ENCODE measurements around the gene CCNT1.
"Not testable (repeated sequence)": the region's sequence is repeated elsewhere in the genome, so short reads cannot be mapped to it uniquely, and the experiment has no call there.

The CCNT1 gene

DNA sequence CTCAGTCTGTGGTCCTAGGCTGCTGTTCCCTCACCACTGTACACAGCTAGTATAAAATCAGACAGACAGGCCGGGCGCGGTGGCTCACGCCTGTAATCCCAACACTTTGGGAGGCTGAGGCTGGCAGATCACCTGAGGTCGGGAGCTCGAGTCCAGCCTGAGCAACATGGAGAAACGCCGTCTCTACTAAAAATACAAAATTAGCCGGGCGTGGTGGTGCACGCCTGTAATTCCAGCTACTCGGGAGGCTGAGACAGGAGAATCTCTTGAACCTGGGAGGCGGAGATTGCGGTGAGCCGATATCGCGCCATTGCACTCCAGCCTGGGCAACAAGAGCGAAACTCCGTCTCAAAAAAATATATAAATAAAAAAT lies 34.0 kb downstream of the CCNT1 start:
- H3K4me3 Mint-ChIP-seq, result peak overlapping the region; percentile 99
- peaks cover 13% of the 10 kb centered on the region for H3K36me3 Mint-ChIP-seq
- H3K4me1 Mint-ChIP-seq (ENCODE audit: low read depth), result peaks cover 38% of the 10 kb centered on the region
- peak overlapping the region; percentile 97 for H3K27ac Mint-ChIP-seq
- not testable (repeated sequence) for H3K9me3 Mint-ChIP-seq (ENCODE audit: low read depth); H3K27me3 Mint-ChIP-seq

DNA sequence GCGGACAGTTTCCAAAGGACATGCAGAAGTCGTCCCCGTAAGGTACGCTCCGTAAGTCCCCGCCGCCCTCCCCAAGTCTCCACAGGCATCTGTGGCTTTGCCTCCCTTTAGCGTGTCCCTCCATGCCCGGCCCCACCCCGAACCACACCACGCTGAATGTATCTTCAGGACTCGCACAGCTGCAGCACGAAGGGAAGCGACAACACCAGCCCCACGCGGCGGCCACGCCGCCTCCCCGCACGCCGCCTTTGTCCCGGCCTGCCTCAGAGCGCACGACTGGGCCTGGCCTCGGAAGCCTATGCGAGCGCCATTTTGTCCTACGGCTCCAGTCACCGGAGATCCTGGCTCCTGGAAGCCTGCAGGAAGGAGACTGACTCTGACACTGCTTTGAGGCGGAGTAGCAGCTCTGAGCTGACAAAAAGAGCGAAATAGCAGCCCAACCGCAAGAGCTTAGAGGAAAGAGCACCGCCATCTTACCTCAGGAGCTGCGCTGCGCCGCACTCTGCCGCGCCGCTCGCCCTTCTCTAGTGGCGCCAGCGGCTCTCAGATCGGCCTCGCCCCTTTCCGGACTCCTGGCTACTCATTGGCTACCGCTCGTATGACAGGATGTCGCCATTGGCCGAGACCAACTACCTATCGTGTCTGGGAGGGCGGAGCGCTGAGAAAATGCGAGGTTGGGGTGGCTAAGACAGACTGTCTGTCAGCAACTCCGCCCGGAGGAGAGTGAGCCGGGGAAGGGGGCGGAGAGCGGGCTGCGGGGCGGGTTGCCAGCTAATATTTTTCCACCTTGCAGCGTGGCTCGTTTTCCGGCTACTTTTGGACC lies 34.6 kb downstream of the CCNT1 start, which contains the start of gene KANSL2:
TSS of gene KANSL2 (minus strand) at position 529 of the 823 bp plus-strand sequence. CDS start 606 bp downstream, outside the sequence.
- Mint-ChIP-seq H3K4me1 (ENCODE audit: low read depth) (peaks cover 43% of the 10 kb centered on the region), H3K27me3 (no peaks in the 10 kb centered on the region)

DNA sequence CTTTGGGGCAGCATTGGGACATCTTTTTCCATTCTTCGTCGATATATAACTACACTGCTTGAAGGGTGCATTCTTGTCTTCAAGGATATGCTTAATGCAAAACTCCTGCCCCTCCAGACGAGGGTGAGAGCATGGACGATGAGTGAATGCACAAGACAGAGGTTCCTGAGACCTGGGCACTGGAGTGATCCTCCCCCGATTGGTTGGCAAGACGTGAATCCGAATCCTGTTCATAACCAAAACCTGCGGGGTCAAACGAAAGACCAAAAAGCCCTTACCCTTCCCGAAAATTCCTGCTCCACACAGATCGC lies 35.2 kb downstream of the CCNT1 start:
- Mint-ChIP-seq H3K4me1 (ENCODE audit: low read depth) (peaks cover 43% of the 10 kb centered on the region), H3K27me3 (no peaks in the 10 kb centered on the region), H3K36me3 (peaks cover 13% of the 10 kb centered on the region), H3K4me3 (peak overlapping the region; percentile 99), H3K9me3 (ENCODE audit: low read depth) (no peaks in the 10 kb centered on the region), H3K27ac (peak overlapping the region; percentile 97)

More for the DNA sequence above, 34.6 kb downstream of the CCNT1 start, which contains the start of gene KANSL2:
- peak within 1 kb of the TSS; percentile 99 for H3K4me3 Mint-ChIP-seq
- no peaks in the 10 kb centered on the region for H3K9me3 Mint-ChIP-seq (ENCODE audit: low read depth)
- peak within 1 kb of the TSS; percentile 97 for H3K27ac Mint-ChIP-seq
- peaks cover 13% of the 10 kb centered on the region for H3K36me3 Mint-ChIP-seq

DNA sequence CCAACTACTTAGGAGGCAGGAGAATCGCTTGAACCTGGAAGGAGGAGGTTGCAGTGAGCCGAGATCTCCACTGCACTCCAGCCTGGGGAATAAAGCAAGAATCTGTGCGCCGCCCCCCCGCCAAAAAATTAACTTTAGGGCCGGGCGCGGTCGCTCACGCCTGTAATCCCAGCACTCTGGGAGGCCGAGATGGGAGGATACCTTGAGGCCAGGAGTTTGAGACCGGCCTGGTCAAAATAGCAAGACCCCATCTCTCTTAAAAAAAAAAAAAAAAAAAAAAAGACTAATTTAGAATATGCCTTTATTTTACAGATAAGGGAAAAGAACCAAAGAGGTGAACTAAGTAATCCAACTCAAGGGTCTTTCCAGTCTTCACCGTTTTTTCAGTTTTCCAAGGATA lies 35.6 kb downstream of the CCNT1 start:
- Mint-ChIP-seq H3K4me3 (peak overlapping the region; percentile 99), H3K27me3 (no peaks in the 10 kb centered on the region), H3K4me1 (ENCODE audit: low read depth) (peaks cover 45% of the 10 kb centered on the region), H3K27ac (peak overlapping the region; percentile 97), H3K36me3 (peaks cover 13% of the 10 kb centered on the region), H3K9me3 (ENCODE audit: low read depth) (no peaks in the 10 kb centered on the region)

DNA sequence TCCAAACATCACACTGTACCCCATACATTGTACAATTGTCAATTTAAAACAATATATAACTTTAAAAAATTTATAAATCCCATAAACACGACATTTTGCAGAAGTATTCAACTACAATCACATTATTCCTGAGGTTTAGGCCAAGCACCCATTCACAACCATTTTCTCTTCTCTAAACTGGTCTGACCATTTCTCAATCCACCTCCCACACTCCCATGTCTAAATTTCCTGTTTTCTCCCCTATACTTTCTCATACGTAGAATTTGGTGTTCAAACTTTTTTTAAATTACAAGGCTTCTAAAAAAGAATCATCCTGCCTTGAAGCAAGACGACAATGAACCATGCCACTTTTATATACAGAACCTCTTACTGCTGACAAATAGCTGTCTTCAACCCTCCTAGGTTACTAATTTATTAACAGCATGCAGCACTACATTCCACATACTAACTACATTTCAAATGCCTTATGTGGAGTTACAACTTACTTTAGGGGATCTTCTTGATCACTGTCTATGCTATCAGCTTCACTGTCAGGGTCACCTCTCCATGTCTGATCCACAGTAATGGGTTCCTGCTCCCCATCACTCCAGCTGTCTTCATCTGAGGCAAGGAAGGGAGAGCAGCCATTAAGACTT lies 37.8 kb downstream of the CCNT1 start:
- H3K27me3 Mint-ChIP-seq, result no peaks in the 10 kb centered on the region
- no peaks in the 10 kb centered on the region for H3K9me3 Mint-ChIP-seq (ENCODE audit: low read depth)
- H3K4me3 Mint-ChIP-seq, result peak overlapping the region; percentile 88
- H3K4me1 Mint-ChIP-seq (ENCODE audit: low read depth), result peaks cover 51% of the 10 kb centered on the region
- H3K36me3 Mint-ChIP-seq, result peaks cover 13% of the 10 kb centered on the region
- H3K27ac Mint-ChIP-seq, result peak overlapping the region; percentile 83

DNA sequence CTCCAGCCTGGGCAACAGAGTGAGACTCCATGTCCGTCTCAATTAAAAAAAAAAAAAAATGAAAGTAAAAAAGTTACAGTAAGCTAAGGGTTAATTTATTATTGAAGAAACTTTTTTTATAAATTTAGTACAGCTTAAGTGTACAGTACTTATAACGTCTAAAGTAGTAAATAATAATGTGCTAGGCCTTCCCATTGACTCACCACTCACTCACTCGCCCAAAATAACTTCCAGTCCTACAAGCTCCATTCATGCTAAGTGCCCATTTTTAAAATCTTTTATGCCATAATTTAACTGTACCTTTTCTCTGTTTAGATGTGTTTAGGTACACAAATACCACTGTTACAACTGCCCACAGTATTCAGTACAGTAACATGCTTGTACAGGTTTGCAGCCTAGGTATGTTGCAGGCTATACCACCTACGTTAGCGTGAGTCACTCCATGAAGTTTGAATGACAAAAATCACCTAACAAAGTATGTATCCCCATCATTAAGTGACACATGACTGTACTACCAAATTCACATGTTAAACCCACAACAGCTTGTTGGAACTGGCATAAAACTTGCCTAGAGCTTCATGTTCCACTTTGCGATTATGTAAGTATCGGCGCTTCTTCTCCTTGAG lies 45.2 kb downstream of the CCNT1 start:
- H3K36me3 Mint-ChIP-seq, result peaks cover 6% of the 10 kb centered on the region
- H3K27me3 Mint-ChIP-seq, result no peaks in the 10 kb centered on the region
- no peak overlapping the region for H3K4me3 Mint-ChIP-seq
- H3K4me1 Mint-ChIP-seq (ENCODE audit: low read depth), result peaks cover 17% of the 10 kb centered on the region
- no peak overlapping the region for H3K27ac Mint-ChIP-seq
- no peaks in the 10 kb centered on the region for H3K9me3 Mint-ChIP-seq (ENCODE audit: low read depth)

DNA sequence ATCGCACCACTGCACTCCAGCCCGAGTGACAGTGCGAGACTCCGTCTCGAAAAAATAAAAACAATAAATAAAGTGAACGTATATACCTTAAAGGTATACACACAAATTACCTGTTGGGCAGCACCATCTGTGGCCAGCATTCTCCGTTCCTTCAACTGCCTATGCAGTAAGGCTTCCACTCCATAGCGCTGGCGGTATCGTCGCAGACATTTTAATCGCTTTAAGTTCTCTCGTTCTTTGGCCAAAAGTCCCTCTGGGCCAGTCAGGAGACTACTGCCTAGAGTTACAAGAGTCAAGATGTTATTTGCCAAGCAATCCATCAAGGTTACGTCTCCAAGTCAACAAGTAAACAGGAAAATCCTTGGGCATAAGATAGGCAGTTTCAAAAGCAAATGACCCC lies 47.5 kb downstream of the CCNT1 start:
- no peak overlapping the region for H3K27ac Mint-ChIP-seq
- H3K27me3 Mint-ChIP-seq, result no peaks in the 10 kb centered on the region
- H3K36me3 Mint-ChIP-seq, result peaks cover 6% of the 10 kb centered on the region
- no peaks in the 10 kb centered on the region for H3K9me3 Mint-ChIP-seq (ENCODE audit: low read depth)
- no peak overlapping the region for H3K4me3 Mint-ChIP-seq
- peaks cover 10% of the 10 kb centered on the region for H3K4me1 Mint-ChIP-seq (ENCODE audit: low read depth)

DNA sequence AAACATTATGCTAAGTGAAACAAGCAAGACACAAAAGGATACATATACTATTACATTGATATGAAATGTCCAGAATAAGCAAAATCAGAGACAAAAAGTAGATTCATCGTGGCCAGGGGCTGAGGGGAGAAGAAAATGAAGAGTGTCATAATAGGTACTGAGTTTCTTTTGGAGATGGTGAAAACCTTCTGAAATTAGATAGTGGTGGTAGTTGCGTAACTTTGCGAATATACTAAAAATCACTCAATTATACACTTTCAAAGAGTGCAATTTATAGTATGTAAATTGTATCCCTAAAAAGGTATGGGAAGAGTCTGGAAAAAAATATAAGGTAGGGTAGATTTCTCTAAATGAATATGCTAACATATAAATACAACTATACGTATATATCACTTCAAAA lies 56.6 kb downstream of the CCNT1 start:
- H3K27ac Mint-ChIP-seq, result no peak overlapping the region
- no peak overlapping the region for H3K4me3 Mint-ChIP-seq
- H3K9me3 Mint-ChIP-seq (ENCODE audit: low read depth), result no peaks in the 10 kb centered on the region
- H3K4me1 Mint-ChIP-seq (ENCODE audit: low read depth), result peaks cover 3% of the 10 kb centered on the region
- H3K27me3 Mint-ChIP-seq, result no peaks in the 10 kb centered on the region
- peaks cover 3% of the 10 kb centered on the region for H3K36me3 Mint-ChIP-seq

DNA sequence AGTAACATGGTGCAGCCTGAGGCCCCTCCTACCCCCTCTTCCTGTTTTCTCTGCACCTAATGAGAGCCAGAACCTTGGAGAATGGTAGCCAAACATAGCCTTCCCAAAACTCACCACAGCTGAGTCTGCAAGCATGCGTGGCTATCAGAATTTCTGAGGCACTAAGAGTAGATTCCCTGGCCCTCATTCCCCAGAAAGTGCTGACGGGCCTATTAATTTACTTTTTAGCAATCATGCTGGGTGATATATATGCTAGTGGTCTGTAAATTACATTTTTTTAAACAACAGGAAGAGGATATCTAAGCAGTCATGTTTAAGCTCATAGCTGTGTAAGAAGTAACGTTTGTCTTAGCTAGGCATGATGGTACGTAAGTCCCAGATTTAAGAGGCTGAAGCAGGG lies 64.8 kb downstream of the CCNT1 start:
- peaks cover 9% of the 10 kb centered on the region for H3K36me3 Mint-ChIP-seq
- no peaks in the 10 kb centered on the region for H3K9me3 Mint-ChIP-seq (ENCODE audit: low read depth)
- no peak overlapping the region for H3K4me3 Mint-ChIP-seq
- H3K4me1 Mint-ChIP-seq (ENCODE audit: low read depth), result peaks cover 2% of the 10 kb centered on the region
- H3K27me3 Mint-ChIP-seq, result no peaks in the 10 kb centered on the region
- H3K27ac Mint-ChIP-seq, result no peak overlapping the region

DNA sequence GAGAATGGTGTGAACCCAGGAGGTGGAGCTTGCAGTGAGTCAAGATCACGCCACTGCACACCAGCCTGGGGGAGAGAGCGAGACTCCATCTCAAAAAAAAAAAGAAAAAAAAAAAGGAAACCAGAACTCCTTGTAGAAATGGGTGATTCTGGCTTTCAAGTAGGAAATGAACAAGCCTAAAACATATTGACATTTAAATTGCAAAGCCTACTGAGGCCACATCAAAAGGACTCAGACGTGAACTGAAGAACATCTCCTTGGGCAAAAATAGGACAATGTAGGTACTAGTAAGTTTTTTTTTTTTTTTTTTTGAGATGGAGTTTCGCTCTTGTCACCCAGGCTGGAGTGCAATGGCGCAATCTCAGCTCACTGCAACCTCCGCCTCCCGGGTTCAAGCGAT lies 71.2 kb downstream of the CCNT1 start:
- H3K4me1 Mint-ChIP-seq (ENCODE audit: low read depth); H3K4me3 Mint-ChIP-seq; H3K27me3 Mint-ChIP-seq; H3K9me3 Mint-ChIP-seq (ENCODE audit: low read depth); H3K27ac Mint-ChIP-seq: not testable (repeated sequence)
- peaks cover 12% of the 10 kb centered on the region for H3K36me3 Mint-ChIP-seq

DNA sequence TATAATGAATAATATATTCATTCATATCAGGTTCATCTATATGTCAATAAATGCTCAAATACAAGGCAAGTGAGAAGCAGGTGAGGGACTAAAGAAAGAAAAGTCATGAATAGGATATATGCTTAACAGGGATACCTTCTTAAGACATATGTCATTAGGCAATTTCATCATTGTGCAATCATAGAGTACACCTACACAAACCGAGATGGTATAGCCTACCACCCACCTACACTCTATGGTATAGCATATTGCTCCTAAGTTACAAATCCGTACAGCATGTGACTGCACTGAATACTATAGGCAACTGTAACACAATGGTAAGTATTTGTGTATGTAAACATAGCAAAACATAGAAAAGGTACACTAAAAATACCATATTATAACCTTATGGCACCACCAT lies 73.5 kb downstream of the CCNT1 start:
- Mint-ChIP-seq H3K4me3 (no peak overlapping the region), H3K36me3 (peaks cover 19% of the 10 kb centered on the region), H3K4me1 (ENCODE audit: low read depth) (peaks cover 5% of the 10 kb centered on the region), H3K27me3 (no peaks in the 10 kb centered on the region), H3K27ac (no peak overlapping the region), H3K9me3 (ENCODE audit: low read depth) (peaks cover 4% of the 10 kb centered on the region)

DNA sequence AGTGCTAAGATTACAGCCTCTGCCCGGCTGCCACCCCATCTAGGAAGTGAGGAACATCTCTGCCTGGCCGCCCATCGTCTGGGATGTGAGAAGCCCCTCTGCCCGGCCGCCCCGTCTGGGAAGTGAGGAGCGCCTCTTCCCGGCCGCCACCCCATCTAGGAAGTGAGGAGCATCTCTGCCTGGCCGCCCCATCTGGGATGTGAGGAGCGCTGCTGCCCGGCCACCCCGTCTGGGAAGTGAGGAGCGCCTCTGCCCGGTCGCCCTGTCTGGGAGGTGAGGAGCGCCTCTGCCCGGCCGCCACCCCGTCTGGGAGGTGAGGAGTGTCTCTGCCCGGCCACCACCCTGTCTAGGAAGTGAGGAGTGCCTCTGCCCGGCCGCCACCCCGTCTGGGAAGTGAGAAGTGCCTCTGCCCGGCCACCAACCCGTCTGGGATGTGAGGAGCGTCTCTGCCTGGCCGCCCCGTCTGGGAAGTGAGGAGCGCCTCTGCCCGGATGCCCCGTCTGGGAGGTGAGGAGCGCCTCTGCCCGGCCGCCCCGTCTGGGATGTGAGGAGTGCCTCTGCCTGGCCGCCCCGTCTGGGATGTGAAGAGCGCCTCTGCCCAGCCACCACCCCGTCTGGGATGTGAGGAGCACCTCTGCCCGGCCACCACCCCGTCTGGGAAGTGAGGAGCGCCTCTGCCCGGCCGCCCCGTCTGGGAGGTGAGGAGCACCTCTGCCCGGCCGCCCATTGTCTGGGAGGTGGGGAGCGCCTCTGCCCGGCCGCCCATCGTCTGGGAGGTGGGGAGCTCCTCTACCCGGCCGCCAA lies 74.6 kb downstream of the CCNT1 start:
- peaks cover 14% of the 10 kb centered on the region for H3K36me3 Mint-ChIP-seq
- not testable (repeated sequence) for H3K9me3 Mint-ChIP-seq (ENCODE audit: low read depth); H3K4me3 Mint-ChIP-seq; H3K27ac Mint-ChIP-seq; H3K4me1 Mint-ChIP-seq (ENCODE audit: low read depth); H3K27me3 Mint-ChIP-seq

DNA sequence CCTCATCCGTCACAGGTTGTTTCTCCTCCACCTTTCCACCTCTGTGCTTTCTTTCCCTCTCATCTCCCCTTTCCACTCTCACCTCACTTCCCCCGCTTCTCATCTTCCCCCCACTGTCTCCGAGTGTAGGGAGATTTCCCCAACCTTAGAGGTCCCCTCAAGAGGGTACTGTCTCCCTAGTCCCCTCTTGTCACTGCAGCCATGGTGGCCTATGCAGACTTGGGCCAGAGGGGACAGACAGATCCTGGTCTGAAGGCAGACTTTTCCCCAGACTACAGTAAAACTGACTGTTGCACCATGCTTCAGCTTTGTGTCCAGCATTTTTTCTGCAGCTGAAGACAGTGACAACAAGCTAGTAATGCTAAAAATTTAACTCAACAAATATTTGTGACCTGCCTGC lies 75.7 kb downstream of the CCNT1 start:
- peaks cover 5% of the 10 kb centered on the region for H3K4me1 Mint-ChIP-seq (ENCODE audit: low read depth)
- H3K36me3 Mint-ChIP-seq, result peaks cover 14% of the 10 kb centered on the region
- peaks cover 4% of the 10 kb centered on the region for H3K9me3 Mint-ChIP-seq (ENCODE audit: low read depth)
- H3K4me3 Mint-ChIP-seq, result no peak overlapping the region
- no peak overlapping the region for H3K27ac Mint-ChIP-seq
- no peaks in the 10 kb centered on the region for H3K27me3 Mint-ChIP-seq

DNA sequence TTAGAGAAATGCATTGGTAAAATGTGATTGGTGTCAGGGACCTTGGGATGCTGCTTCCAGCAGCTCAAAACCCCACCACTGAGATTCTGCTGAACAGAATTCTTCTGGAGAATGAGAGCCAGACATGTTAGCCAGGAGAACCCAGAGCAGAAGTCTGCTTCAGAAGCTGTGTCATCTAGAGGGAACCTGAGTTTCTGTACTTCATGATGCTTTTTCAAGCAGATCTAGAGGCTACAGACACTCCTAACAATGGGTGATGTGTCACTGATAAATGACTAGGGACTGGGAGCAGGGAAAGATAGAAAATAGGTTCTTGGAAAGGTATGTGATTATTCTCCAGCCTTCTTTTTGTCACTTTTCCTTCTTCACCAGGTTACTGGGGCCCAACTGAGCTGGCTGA lies 76.1 kb downstream of the CCNT1 start:
- H3K36me3 Mint-ChIP-seq, result peaks cover 14% of the 10 kb centered on the region
- no peak overlapping the region for H3K4me3 Mint-ChIP-seq
- peaks cover 5% of the 10 kb centered on the region for H3K4me1 Mint-ChIP-seq (ENCODE audit: low read depth)
- H3K9me3 Mint-ChIP-seq (ENCODE audit: low read depth), result peaks cover 4% of the 10 kb centered on the region
- H3K27ac Mint-ChIP-seq, result no peak overlapping the region
- H3K27me3 Mint-ChIP-seq, result no peaks in the 10 kb centered on the region

Data from activated naive CD8-positive, alpha-beta T cell (primary cell).